HepG2 (cell line): ENCODE data around the gene FASTKD1. TPM values are rescaled to one million over a fixed set of nuclear protein-coding genes. Genes with fewer than 3 reads are reported as not detected.

Experiments used
- ESRRA ChIP-seq: sonication (generic); formaldehyde crosslinking; IDR thresholded peaks from 2 replicates; pipeline ENCODE4 v1.5.1; 2020; ENCODE audit warnings: mild to moderate bottlenecking, low read depth, missing genetic modification reagents
- LCORL ChIP-seq, 2 experiments: fragments of 450-650 bp in 1 of 2; sonication (generic) in 1 of 2; formaldehyde crosslinking in 1 of 2; IDR thresholded peaks; 2 replicates each; pipeline versions ENCODE4 v1.5.0 to v1.6.1; 2017 to 2020; ENCODE audit warnings: antibody characterized with exemption in 1 of 2, missing genetic modification reagents in 1 of 2
- MTA1 ChIP-seq: sonication (generic); formaldehyde crosslinking; IDR thresholded peaks from 2 replicates; pipeline ENCODE4 v1.4.0; 2020; ENCODE audit warnings: missing genetic modification reagents, mild to moderate bottlenecking, borderline replicate concordance
- MYC ChIP-seq: sonication (generic); formaldehyde crosslinking; IDR thresholded peaks from 2 replicates; pipeline ENCODE4 v1.9.0; 2021; ENCODE audit warnings: missing genetic modification reagents, borderline replicate concordance
- PATZ1 ChIP-seq: sonication (generic); formaldehyde crosslinking; IDR thresholded peaks from 2 replicates; pipeline ENCODE4 v1.4.0; 2020; ENCODE audit warnings: missing genetic modification reagents
- PAXIP1 ChIP-seq: sonication (generic); formaldehyde crosslinking; conservative IDR thresholded peaks from 2 replicates; pipeline ENCODE4 v1.4.0; 2020; ENCODE audit warnings: mild to moderate bottlenecking, missing genetic modification reagents, moderate library complexity
- REST ChIP-seq, 2 experiments: IDR thresholded peaks; 2 replicates each; pipeline ENCODE4 v1.6.1; 2011 to 2012; ENCODE audit warnings: low read length in 2 of 2, borderline replicate concordance in 1 of 2, low read depth in 1 of 2, mild to moderate bottlenecking in 1 of 2, moderate library complexity in 1 of 2
- SOX5 ChIP-seq: IDR thresholded peaks from 2 replicates; pipeline ENCODE4 v1.6.1; 2016; ENCODE audit warnings: borderline replicate concordance
- ZMYM4 ChIP-seq: sonication (generic); formaldehyde crosslinking; IDR thresholded peaks from 2 replicates; pipeline ENCODE4 v1.8.1; 2023; ENCODE audit warnings: mild to moderate bottlenecking, missing genetic modification reagents
- ZNF136 ChIP-seq: sonication (generic); formaldehyde crosslinking; IDR thresholded peaks from 2 replicates; pipeline ENCODE4 v1.8.1; 2022; ENCODE audit warnings: low read depth, mild to moderate bottlenecking, moderate library complexity, missing genetic modification reagents
- ZNF232 ChIP-seq: sonication (generic); formaldehyde crosslinking; IDR thresholded peaks from 2 replicates; pipeline ENCODE4 v1.4.0; 2020; ENCODE audit warnings: missing genetic modification reagents, borderline replicate concordance
- polyA plus RNA-seq, 8 experiments: library from polyadenylated mRNA; depleted of rRNA in 3 of 8; stranded (reverse) in 7 of 8; unstranded in 1 of 8; fragments of >200 nt; fragmentation: Illumina TruSeq in 4 of 8; extraction: Trizol in 4 of 8; gene quantifications; 2 replicates each; pipeline versions ENCODE4 v1.2.1 to v1.2.3, GENCODE V29; 2011 to 2016; ENCODE audit warnings: low read depth in 4 of 8, missing spikeins in 1 of 8, mixed read lengths in 1 of 8; ENCODE audit not compliant: insufficient read depth in 1 of 8
- total RNA-seq, 5 experiments: library from RNA; depleted of rRNA; stranded (reverse); fragments of >200 nt; fragmentation: Illumina TruSeq; extraction: Trizol; gene quantifications; 2 replicates each; pipeline ENCODE4 v1.2.3, GENCODE V29; 2016; ENCODE audit warnings: low read depth in 1 of 5
- TF ChIP-seq, protein P1 (sequence below), 2 experiments: sonication (generic) in 1 of 2; formaldehyde crosslinking in 1 of 2; IDR thresholded peaks; 2 replicates each; pipeline versions ENCODE4 v1.4.0 to v1.6.1; 2016 to 2020; ENCODE audit warnings: borderline replicate concordance in 1 of 2, low read depth in 1 of 2, mild to moderate bottlenecking in 1 of 2, missing genetic modification reagents in 1 of 2
- TF ChIP-seq, protein P2 (sequence below): sonication (generic); formaldehyde crosslinking; IDR thresholded peaks from 2 replicates; pipeline ENCODE4 v1.5.1; 2020; ENCODE audit warnings: mild to moderate bottlenecking, missing genetic modification reagents, moderate library complexity

Gene FASTKD1
- total and polyA plus RNA-seq, 2 of the 13 experiments (the other 11 are each of a cell fraction or from before 2014, with no cell fraction given): 35.0 to 38.0 TPM

DNA sequence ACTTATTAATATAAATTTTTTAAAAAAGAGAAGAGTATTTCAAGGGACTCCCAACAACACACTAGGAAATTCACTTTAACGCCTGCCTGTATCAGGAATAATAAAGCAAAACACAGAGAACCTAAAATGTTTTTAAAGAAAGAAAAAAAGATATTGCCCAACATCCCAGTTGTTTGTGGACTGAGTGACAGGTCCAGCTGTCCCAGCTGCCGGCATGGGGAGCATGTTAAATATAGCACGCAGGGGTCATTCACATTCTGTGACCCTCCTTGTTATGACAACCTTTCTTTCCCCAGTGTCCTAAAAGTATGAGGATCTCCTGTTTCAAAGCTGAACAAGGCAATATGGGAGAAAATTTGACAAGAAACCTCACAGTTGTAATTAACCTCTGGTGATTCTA is 59.7 kb downstream of the FASTKD1 start (continued):
- TF ChIP-seq MYC (CRISPR knock-in tag) (no peak), PAXIP1 (CRISPR knock-in tag) (no peak), LCORL (IDR thresholded peaks at IDR 0.05) (no peak), LCORL (CRISPR knock-in tag; IDR thresholded peaks at IDR 0.05) (peak; percentile 49; the same call in 1 of the 2 replicates), SOX5 (CRISPR knock-in tag) (peak; percentile 18; the same call in 1 of the 2 replicates), ESRRA (CRISPR knock-in tag) (no peak), MTA1 (no peak), ZMYM4 (CRISPR knock-in tag) (no peak), REST (IDR thresholded peaks at IDR 0.05; ENCODE audit: borderline replicate concordance in 1 of 2, low read depth in 1 of 2, low read length in 2 of 2) (no peak), PATZ1 (peak; percentile 52), ZNF136 (no peak), ZNF232 (CRISPR knock-in tag) (peak; percentile 90)
- TF ChIP-seq, protein P1, sequence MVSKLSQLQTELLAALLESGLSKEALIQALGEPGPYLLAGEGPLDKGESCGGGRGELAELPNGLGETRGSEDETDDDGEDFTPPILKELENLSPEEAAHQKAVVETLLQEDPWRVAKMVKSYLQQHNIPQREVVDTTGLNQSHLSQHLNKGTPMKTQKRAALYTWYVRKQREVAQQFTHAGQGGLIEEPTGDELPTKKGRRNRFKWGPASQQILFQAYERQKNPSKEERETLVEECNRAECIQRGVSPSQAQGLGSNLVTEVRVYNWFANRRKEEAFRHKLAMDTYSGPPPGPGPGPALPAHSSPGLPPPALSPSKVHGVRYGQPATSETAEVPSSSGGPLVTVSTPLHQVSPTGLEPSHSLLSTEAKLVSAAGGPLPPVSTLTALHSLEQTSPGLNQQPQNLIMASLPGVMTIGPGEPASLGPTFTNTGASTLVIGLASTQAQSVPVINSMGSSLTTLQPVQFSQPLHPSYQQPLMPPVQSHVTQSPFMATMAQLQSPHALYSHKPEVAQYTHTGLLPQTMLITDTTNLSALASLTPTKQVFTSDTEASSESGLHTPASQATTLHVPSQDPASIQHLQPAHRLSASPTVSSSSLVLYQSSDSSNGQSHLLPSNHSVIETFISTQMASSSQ (IDR thresholded peaks at IDR 0.05; ENCODE audit: low read depth): no peak
- TF ChIP-seq, protein P1 (CRISPR knock-in tag; IDR thresholded peaks at IDR 0.05; ENCODE audit: borderline replicate concordance): no peak
- TF ChIP-seq, protein P2, sequence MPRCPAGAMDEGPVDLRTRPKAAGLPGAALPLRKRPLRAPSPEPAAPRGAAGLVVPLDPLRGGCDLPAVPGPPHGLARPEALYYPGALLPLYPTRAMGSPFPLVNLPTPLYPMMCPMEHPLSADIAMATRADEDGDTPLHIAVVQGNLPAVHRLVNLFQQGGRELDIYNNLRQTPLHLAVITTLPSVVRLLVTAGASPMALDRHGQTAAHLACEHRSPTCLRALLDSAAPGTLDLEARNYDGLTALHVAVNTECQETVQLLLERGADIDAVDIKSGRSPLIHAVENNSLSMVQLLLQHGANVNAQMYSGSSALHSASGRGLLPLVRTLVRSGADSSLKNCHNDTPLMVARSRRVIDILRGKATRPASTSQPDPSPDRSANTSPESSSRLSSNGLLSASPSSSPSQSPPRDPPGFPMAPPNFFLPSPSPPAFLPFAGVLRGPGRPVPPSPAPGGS (CRISPR knock-in tag): no peak
